Cardiac fibroblast (primary cell): ENCODE data around the gene RBM47.

Experiments used
- DNase-seq, 2 donors: peaks; one replicate each; pipeline versions ENCODE4 v3.0.0 to v3.0.0-alpha.2; 2010; ENCODE audit warnings: low read depth in 2 of 2
- H3K4me3 ChIP-seq, 2 donors: replicated peaks in 1 of 2; 1 replicate in 1 of 2; 2 replicates in 1 of 2; pipeline ENCODE4 v1.5.1; 2011; ENCODE audit warnings: low read depth in 2 of 2, low read length in 2 of 2, mild to moderate bottlenecking in 2 of 2, moderate library complexity in 1 of 2
- TF ChIP-seq, protein P1 (sequence below): IDR thresholded peaks from one replicate; pipeline ENCODE4 v1.5.1; 2011; ENCODE audit warnings: low read depth, mild to moderate bottlenecking, low read length, inconsistent platforms

RBM47 gene

DNA sequence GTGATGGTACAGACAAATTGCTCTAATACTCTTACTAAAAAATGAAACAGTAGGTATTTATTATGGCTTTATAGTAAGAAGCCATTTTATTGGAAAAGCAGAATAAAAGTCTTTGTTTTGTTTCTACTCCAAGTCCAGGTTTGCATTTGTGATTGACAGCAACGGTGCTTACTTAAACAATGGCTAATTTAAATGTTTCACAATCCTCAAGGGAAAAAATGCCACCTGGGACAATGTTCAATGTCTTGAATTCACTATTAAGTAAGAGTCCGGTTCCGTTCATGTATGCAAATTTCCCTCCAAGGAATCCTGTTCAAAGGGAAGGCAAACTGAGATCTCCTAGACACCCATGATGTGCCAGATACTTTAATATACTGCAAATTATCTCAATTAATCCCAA lies 123.6 kb downstream of the RBM47 start:
- H3K4me3 ChIP-seq: no peak overlapping the region
- DNase-seq: no peak
- TF ChIP-seq, protein P1, sequence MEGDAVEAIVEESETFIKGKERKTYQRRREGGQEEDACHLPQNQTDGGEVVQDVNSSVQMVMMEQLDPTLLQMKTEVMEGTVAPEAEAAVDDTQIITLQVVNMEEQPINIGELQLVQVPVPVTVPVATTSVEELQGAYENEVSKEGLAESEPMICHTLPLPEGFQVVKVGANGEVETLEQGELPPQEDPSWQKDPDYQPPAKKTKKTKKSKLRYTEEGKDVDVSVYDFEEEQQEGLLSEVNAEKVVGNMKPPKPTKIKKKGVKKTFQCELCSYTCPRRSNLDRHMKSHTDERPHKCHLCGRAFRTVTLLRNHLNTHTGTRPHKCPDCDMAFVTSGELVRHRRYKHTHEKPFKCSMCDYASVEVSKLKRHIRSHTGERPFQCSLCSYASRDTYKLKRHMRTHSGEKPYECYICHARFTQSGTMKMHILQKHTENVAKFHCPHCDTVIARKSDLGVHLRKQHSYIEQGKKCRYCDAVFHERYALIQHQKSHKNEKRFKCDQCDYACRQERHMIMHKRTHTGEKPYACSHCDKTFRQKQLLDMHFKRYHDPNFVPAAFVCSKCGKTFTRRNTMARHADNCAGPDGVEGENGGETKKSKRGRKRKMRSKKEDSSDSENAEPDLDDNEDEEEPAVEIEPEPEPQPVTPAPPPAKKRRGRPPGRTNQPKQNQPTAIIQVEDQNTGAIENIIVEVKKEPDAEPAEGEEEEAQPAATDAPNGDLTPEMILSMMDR: no peak

GRCh38 chr4:40502934-40503333 lies 126.7 kb downstream of the RBM47 start:
- TF ChIP-seq, protein P1: no peak
- DNase-seq: peak; percentile 13 to 39
- no peak overlapping the region for H3K4me3 ChIP-seq

GRCh38 chr4:40502220-40502619 lies 127.4 kb downstream of the RBM47 start:
- DNase-seq: no peak
- H3K4me3 ChIP-seq: no peak overlapping the region
- TF ChIP-seq, protein P1: no peak

DNA sequence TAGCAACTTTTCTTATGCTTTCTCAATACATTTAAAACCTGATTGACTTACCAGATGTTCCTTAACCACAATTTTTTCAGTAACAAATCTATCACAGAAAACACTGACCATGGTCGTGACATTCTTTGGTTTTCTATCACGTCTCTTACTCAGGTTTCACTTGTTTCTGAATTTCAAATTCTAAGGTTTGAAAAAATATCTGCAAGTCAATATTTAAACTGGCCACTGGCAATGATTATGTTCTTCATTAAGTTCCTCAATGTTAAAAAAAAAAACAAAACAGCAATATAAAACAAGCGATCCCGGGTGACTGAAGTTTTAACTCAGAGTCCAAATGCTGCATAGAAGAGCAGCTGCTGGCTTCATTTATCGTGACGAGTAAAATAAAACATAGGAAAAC lies 128.9 kb downstream of the RBM47 start:
- H3K4me3 ChIP-seq: no peak overlapping the region
- TF ChIP-seq, protein P1: no peak
- no peak for DNase-seq

DNA sequence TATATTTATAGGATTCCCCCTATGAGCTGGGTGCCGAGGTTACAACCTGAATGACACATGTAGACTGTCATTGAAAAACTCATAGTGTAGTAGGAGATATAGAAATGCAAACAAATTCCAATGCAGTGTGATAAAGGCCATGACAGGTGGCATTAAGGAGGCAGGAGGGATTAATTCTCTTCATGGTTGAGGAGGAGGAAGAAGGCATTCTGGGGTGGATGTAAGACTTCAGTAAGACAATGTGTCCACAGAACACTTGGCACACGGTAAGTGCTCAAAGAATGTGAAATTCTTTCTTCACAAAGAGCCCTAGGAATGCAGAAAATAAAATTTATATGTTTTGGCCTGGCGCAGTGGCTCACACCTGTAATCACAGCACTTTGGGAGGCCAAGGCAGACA lies 136.5 kb downstream of the RBM47 start:
- TF ChIP-seq, protein P1: no peak
- DNase-seq: no peak
- no peak overlapping the region for H3K4me3 ChIP-seq

DNA sequence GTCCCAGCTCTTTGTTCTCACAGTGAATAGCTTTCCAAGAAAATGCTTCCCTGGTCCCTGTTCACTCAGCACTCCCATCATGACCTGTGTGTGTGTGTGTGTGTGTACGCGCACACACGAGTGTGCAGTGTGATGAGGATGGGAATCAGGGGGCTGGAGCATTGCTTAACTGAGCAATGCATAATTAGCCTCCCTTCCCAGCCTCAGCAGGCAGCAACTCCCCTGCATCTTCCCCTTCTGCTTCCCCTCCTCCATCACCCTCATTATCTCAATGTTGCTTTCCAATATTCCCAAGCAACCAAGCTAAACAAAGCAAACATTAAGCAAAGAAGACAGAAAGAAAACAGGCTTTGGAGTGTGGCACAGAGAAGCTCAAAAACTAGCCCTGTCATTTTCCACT lies 137.0 kb downstream of the RBM47 start:
- peak in 1 of 2 donors; percentile 33 for DNase-seq
- TF ChIP-seq, protein P1: no peak
- H3K4me3 ChIP-seq: no peak overlapping the region

DNA sequence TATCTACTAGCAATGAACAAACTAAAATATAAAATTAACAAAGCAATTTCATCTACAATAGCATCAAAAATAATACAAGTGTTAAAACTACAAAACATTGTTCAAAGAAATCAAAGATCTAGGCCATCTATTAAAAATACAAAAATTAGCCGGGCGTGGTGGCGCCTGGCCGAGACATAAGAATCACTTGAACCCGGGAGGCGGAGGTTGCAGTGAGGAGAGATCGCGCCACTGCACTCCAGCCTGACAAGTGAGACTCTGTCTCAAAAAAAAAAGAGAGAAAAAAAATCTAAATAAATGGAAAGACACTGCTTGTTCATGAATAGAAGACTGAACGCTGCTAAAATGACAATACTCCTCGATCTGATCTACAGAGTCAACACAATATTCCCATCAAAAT lies 139.2 kb downstream of the RBM47 start:
- no peak overlapping the region for H3K4me3 ChIP-seq
- no peak for DNase-seq
- TF ChIP-seq, protein P1: no peak
